ENCODE results near the gene CTNNBL1.

CTNNBL1 gene

DNA sequence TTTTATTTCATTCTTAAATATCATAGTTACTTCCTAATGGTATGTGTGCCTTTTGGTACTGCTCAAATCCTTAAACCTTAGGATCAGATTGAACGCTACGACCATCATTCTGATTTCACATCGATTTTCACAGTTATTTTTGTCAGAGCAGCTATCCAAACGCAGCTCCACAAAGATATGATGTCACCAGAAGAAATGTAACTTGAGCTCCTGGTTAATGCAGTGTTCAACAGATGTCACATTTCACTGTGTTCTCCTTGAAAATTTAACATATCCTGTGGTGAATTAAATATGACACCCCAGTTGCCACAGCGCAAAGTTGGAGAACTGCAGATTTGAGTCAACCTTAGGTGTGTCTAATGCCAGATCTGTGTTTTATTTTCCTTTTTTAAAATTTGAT, 81.4 kb downstream of the CTNNBL1 start:
- no peaks in the 10 kb centered on the region for H3K36me3 ChIP-seq (ENCODE audit: control insufficient read depth, insufficient read depth, low read length)
- H3K4me1 ChIP-seq (ENCODE audit: control insufficient read depth, insufficient read depth, low read length), result no peaks in the 10 kb centered on the region
- H3K4me3 ChIP-seq (ENCODE audit: low read depth, low read length), result no peak overlapping the region
- H3K9me3 ChIP-seq (ENCODE audit: control insufficient read depth, insufficient read depth, low read length), result no peaks in the 10 kb centered on the region
- no peaks in the 10 kb centered on the region for H3K27me3 ChIP-seq (ENCODE audit: control insufficient read depth, insufficient read depth, low read length)
- no peak overlapping the region for H3K9ac ChIP-seq (ENCODE audit: low read depth, low read length)

- no peak overlapping the region for H3K9ac ChIP-seq (ENCODE audit: low read depth, low read length)
- H3K9me3 ChIP-seq (ENCODE audit: control insufficient read depth, insufficient read depth, low read length), result no peaks in the 10 kb centered on the region
- H3K4me1 ChIP-seq (ENCODE audit: control insufficient read depth, insufficient read depth, low read length), result no peaks in the 10 kb centered on the region
- H3K4me3 ChIP-seq (ENCODE audit: low read depth, low read length), result no peak overlapping the region
- H3K27me3 ChIP-seq (ENCODE audit: control insufficient read depth, insufficient read depth, low read length), result no peaks in the 10 kb centered on the region
- no peaks in the 10 kb centered on the region for H3K36me3 ChIP-seq (ENCODE audit: control insufficient read depth, insufficient read depth, low read length)
Observed at GRCh38 chr20:37776049-37776448, 82.2 kb downstream of the CTNNBL1 start.

GRCh38 chr20:37776526-37776925, 82.7 kb downstream of the CTNNBL1 start:
- H3K9ac ChIP-seq (ENCODE audit: low read depth, low read length), result no peak overlapping the region
- no peaks in the 10 kb centered on the region for H3K9me3 ChIP-seq (ENCODE audit: control insufficient read depth, insufficient read depth, low read length)
- H3K36me3 ChIP-seq (ENCODE audit: control insufficient read depth, insufficient read depth, low read length), result no peaks in the 10 kb centered on the region
- H3K4me3 ChIP-seq (ENCODE audit: low read depth, low read length), result no peak overlapping the region
- H3K27me3 ChIP-seq (ENCODE audit: control insufficient read depth, insufficient read depth, low read length), result no peaks in the 10 kb centered on the region
- H3K4me1 ChIP-seq (ENCODE audit: control insufficient read depth, insufficient read depth, low read length), result no peaks in the 10 kb centered on the region

DNA sequence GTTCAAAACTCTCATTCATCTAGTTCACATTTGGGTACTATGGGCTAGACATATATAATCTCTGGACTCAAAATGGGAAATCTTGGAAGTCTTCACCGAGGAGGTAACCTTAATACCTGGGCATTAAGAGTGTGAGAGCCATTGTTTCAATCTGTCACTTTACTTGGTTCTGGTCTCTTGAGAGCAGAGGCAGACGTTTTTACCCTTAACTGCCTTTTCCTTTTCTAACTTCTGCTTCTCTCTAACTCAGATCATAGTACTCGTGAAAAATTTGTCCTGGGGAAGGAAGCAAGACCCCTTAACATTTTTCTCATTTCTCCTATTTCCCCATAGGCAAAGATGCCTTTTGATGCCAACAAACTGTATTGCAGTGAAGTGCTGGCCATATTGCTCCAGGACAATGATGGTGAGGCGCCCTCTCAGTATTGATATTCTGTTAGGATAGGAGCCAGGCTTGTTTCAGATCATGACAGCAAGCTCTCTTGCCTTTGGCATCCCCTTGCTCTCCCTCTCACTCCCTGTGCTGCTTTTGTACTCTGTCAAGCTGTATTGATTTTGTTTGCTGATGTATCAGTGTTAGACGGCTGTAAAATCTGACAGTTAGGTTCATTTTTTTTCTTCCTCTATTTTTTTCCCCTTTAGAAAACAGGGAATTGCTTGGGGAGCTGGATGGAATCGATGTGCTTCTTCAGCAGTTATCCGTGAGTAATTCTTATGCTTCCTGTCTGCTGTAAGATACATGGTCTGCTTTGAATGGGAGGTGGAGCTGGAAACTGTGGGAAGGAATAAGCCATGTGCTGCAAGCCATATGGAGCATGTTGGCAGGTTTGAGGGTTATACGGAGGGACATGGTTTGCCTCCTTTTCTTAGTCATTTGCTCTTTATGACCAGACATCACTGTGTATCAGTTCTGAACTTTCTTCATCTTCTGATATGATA, 83.5 kb downstream of the CTNNBL1 start:
- H3K27me3 ChIP-seq (ENCODE audit: control insufficient read depth, insufficient read depth, low read length), result no peaks in the 10 kb centered on the region
- no peaks in the 10 kb centered on the region for H3K4me1 ChIP-seq (ENCODE audit: control insufficient read depth, insufficient read depth, low read length)
- H3K4me3 ChIP-seq (ENCODE audit: low read depth, low read length), result no peak overlapping the region
- no peak overlapping the region for H3K9ac ChIP-seq (ENCODE audit: low read depth, low read length)
- H3K36me3 ChIP-seq (ENCODE audit: control insufficient read depth, insufficient read depth, low read length), result no peaks in the 10 kb centered on the region
- no peaks in the 10 kb centered on the region for H3K9me3 ChIP-seq (ENCODE audit: control insufficient read depth, insufficient read depth, low read length)

- no peaks in the 10 kb centered on the region for H3K9me3 ChIP-seq (ENCODE audit: control insufficient read depth, insufficient read depth, low read length)
- no peak overlapping the region for H3K9ac ChIP-seq (ENCODE audit: low read depth, low read length)
- H3K36me3 ChIP-seq (ENCODE audit: control insufficient read depth, insufficient read depth, low read length), result no peaks in the 10 kb centered on the region
- no peaks in the 10 kb centered on the region for H3K4me1 ChIP-seq (ENCODE audit: control insufficient read depth, insufficient read depth, low read length)
- H3K27me3 ChIP-seq (ENCODE audit: control insufficient read depth, insufficient read depth, low read length), result no peaks in the 10 kb centered on the region
- no peak overlapping the region for H3K4me3 ChIP-seq (ENCODE audit: low read depth, low read length)
Observed at GRCh38 chr20:37777988-37778659, 84.3 kb downstream of the CTNNBL1 start.

- H3K4me1 ChIP-seq (ENCODE audit: control insufficient read depth, insufficient read depth, low read length), result peaks cover 4% of the 10 kb centered on the region
- no peak overlapping the region for H3K9ac ChIP-seq (ENCODE audit: low read depth, low read length)
- H3K9me3 ChIP-seq (ENCODE audit: control insufficient read depth, insufficient read depth, low read length), result no peaks in the 10 kb centered on the region
- H3K4me3 ChIP-seq (ENCODE audit: low read depth, low read length), result no peak overlapping the region
- no peaks in the 10 kb centered on the region for H3K36me3 ChIP-seq (ENCODE audit: control insufficient read depth, insufficient read depth, low read length)
- H3K27me3 ChIP-seq (ENCODE audit: control insufficient read depth, insufficient read depth, low read length), result no peaks in the 10 kb centered on the region
Observed at GRCh38 chr20:37781626-37782025, 87.8 kb downstream of the CTNNBL1 start.

DNA sequence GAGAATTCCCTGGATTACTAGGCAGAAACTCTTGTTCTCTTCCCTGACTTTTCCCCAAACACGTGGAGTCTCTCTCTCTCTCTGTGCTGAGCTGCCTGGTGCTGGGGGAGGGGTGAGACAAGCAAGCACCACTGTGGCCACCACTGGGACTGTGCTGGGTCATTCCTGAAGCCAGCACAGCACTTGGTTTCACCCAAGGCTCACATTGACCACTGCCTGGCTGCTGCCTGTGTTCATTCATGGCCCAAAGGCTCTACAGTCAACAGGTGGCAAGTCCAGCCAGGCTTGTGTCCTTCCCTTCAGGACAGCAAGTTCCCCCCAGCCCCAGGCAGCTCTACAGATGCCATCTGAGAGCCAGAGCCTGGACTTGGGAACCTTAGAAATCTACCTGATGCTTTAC, 92.2 kb downstream of the CTNNBL1 start:
- Histone ChIP-seq H3K36me3 (ENCODE audit: control insufficient read depth, insufficient read depth, low read length) (no peaks in the 10 kb centered on the region), H3K9me3 (ENCODE audit: control insufficient read depth, insufficient read depth, low read length) (no peaks in the 10 kb centered on the region), H3K4me3 (ENCODE audit: low read depth, low read length) (no peak overlapping the region), H3K4me1 (ENCODE audit: control insufficient read depth, insufficient read depth, low read length) (peaks cover 4% of the 10 kb centered on the region), H3K9ac (ENCODE audit: low read depth, low read length) (no peak overlapping the region), H3K27me3 (ENCODE audit: control insufficient read depth, insufficient read depth, low read length) (no peaks in the 10 kb centered on the region)

DNA sequence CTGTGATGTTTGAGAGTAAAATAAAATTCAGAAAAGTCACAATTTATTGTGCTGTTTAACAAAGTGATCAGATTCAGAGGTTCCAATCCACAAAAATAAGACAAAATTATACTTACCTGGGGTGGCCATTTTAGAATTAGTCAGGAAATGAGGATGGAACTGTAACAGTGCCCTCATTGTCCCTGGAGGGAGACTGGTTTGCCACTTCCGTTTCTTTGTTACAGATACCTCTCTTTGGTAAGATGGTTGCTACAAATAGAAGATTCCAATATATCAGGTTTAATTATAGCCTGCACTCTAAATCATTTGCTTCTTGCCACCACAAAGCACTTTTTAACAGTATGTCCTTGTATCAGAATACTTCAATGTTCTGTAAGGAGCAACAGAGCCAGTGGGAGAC, 95.6 kb downstream of the CTNNBL1 start:
- H3K9ac ChIP-seq (ENCODE audit: low read depth, low read length), result no peak overlapping the region
- H3K4me1 ChIP-seq (ENCODE audit: control insufficient read depth, insufficient read depth, low read length), result peaks cover 4% of the 10 kb centered on the region
- H3K36me3 ChIP-seq (ENCODE audit: control insufficient read depth, insufficient read depth, low read length), result no peaks in the 10 kb centered on the region
- no peaks in the 10 kb centered on the region for H3K27me3 ChIP-seq (ENCODE audit: control insufficient read depth, insufficient read depth, low read length)
- H3K9me3 ChIP-seq (ENCODE audit: control insufficient read depth, insufficient read depth, low read length), result no peaks in the 10 kb centered on the region
- no peak overlapping the region for H3K4me3 ChIP-seq (ENCODE audit: low read depth, low read length)

GRCh38 chr20:37790900-37791299, 97.1 kb downstream of the CTNNBL1 start:
- H3K4me1 ChIP-seq (ENCODE audit: control insufficient read depth, insufficient read depth, low read length), result peaks cover 3% of the 10 kb centered on the region
- H3K27me3 ChIP-seq (ENCODE audit: control insufficient read depth, insufficient read depth, low read length), result no peaks in the 10 kb centered on the region
- no peaks in the 10 kb centered on the region for H3K9me3 ChIP-seq (ENCODE audit: control insufficient read depth, insufficient read depth, low read length)
- no peaks in the 10 kb centered on the region for H3K36me3 ChIP-seq (ENCODE audit: control insufficient read depth, insufficient read depth, low read length)
- H3K9ac ChIP-seq (ENCODE audit: low read depth, low read length), result no peak overlapping the region
- H3K4me3 ChIP-seq (ENCODE audit: low read depth, low read length), result no peak overlapping the region

DNA sequence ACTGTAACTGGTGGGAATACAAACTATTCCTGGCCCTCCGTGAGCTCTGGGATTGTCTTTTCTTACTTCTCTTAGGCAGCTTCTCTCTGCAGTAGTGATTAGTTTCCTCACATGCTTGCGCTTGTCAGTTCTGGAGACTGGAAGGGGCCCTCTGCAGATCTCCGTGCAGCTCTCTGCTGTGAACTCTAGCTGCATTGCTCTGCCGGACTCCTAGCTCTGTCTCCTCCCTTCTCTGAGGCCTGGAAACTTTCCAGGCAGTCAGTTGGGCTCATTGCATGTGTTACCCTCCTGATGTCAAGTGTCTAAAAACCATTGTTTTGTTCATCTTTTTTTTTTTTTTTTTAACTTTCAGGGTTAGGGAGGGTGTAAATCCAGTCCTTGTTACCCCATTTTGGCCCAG, 102.3 kb downstream of the CTNNBL1 start:
- H3K4me1 ChIP-seq (ENCODE audit: control insufficient read depth, insufficient read depth, low read length), result no peaks in the 10 kb centered on the region
- H3K27me3 ChIP-seq (ENCODE audit: control insufficient read depth, insufficient read depth, low read length), result no peaks in the 10 kb centered on the region
- no peaks in the 10 kb centered on the region for H3K36me3 ChIP-seq (ENCODE audit: control insufficient read depth, insufficient read depth, low read length)
- H3K9me3 ChIP-seq (ENCODE audit: control insufficient read depth, insufficient read depth, low read length), result no peaks in the 10 kb centered on the region
- no peak overlapping the region for H3K4me3 ChIP-seq (ENCODE audit: low read depth, low read length)
- no peak overlapping the region for H3K9ac ChIP-seq (ENCODE audit: low read depth, low read length)

- H3K4me1 ChIP-seq (ENCODE audit: control insufficient read depth, insufficient read depth, low read length), result no peaks in the 10 kb centered on the region
- H3K36me3 ChIP-seq (ENCODE audit: control insufficient read depth, insufficient read depth, low read length), result no peaks in the 10 kb centered on the region
- no peaks in the 10 kb centered on the region for H3K9me3 ChIP-seq (ENCODE audit: control insufficient read depth, insufficient read depth, low read length)
- H3K9ac ChIP-seq (ENCODE audit: low read depth, low read length), result no peak overlapping the region
- no peak overlapping the region for H3K4me3 ChIP-seq (ENCODE audit: low read depth, low read length)
- no peaks in the 10 kb centered on the region for H3K27me3 ChIP-seq (ENCODE audit: control insufficient read depth, insufficient read depth, low read length)
Observed at GRCh38 chr20:37796733-37797132, 102.9 kb downstream of the CTNNBL1 start.

DNA sequence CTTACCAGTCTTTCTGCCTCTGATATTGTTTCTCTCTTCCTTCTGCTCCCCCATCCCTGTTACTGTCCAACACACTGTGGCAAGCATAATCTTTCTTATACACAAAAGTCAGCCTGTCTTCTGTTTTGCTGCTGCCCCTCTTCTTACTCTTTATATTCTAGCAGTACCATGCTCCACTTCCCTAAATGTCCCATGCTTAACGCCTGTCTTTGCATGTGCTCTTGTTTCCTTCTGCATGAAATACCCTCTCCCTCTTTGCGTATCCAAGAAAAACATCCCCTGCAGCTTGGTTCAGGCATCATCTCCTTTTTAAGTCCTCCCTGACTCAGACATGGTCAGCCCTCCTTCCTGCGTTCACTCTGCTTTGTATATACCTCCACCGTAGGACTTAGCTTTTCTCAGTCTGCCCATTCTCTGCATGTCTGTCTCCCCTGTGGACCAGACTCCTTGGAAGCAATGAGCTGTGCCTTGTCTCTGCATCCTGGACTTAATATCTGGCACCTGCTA, 103.9 kb downstream of the CTNNBL1 start:
- Histone ChIP-seq H3K36me3 (ENCODE audit: control insufficient read depth, insufficient read depth, low read length) (no peaks in the 10 kb centered on the region), H3K9me3 (ENCODE audit: control insufficient read depth, insufficient read depth, low read length) (no peaks in the 10 kb centered on the region), H3K27me3 (ENCODE audit: control insufficient read depth, insufficient read depth, low read length) (no peaks in the 10 kb centered on the region), H3K4me1 (ENCODE audit: control insufficient read depth, insufficient read depth, low read length) (no peaks in the 10 kb centered on the region), H3K4me3 (ENCODE audit: low read depth, low read length) (no peak overlapping the region), H3K9ac (ENCODE audit: low read depth, low read length) (no peak overlapping the region)
